Retinal pigment epithelial cell (primary cell): ENCODE data around the gene ITGA5.
A peak's percentile ranks its signal among the peaks of the same experiment; 100 is the strongest.

Experiments used
- DNase-seq: peaks from one replicate; pipeline ENCODE4 v3.0.0-alpha.2; 2010; ENCODE audit warnings: low read depth
- H3K4me3 ChIP-seq: 2 replicates; pipeline ENCODE4 v1.5.1; 2011; ENCODE audit warnings: mild to moderate bottlenecking, low read length, control low read depth, moderate library complexity
- TF ChIP-seq, protein P1 (sequence below): conservative IDR thresholded peaks from 2 replicates; pipeline ENCODE4 v1.5.1; 2011; ENCODE audit warnings: low read depth, low read length, control low read depth, inconsistent platforms

Gene ITGA5

GRCh38 chr12:54411391-54412241, 7.5 kb downstream of the ITGA5 start:
- no peak overlapping the region for H3K4me3 ChIP-seq
- TF ChIP-seq, protein P1, sequence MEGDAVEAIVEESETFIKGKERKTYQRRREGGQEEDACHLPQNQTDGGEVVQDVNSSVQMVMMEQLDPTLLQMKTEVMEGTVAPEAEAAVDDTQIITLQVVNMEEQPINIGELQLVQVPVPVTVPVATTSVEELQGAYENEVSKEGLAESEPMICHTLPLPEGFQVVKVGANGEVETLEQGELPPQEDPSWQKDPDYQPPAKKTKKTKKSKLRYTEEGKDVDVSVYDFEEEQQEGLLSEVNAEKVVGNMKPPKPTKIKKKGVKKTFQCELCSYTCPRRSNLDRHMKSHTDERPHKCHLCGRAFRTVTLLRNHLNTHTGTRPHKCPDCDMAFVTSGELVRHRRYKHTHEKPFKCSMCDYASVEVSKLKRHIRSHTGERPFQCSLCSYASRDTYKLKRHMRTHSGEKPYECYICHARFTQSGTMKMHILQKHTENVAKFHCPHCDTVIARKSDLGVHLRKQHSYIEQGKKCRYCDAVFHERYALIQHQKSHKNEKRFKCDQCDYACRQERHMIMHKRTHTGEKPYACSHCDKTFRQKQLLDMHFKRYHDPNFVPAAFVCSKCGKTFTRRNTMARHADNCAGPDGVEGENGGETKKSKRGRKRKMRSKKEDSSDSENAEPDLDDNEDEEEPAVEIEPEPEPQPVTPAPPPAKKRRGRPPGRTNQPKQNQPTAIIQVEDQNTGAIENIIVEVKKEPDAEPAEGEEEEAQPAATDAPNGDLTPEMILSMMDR: no peak
- peak; percentile 68 for DNase-seq

DNA sequence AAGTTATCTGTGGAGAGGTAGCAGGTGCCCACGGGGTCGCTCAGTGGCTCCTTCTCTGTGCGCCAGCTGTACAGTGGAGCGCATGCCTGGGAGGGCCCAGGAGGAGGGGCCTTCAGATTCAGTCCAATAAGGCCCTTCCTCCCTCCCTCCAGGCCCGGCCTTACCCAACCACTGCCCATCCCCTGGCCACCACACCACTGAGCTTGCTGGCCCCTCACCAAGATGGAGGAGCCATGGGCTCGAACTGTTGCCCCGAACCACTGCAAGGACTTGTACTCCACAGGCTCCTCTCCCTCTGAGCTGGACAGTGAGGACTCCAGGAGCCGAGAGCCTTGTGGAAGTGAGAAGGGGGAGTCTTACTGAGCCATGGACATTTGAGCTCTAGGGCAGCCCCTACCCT, 9.8 kb downstream of the ITGA5 start:
- DNase-seq: no peak
- no peak overlapping the region for H3K4me3 ChIP-seq
- TF ChIP-seq, protein P1: no peak

- DNase-seq: no peak
- TF ChIP-seq, protein P1: no peak
- H3K4me3 ChIP-seq: no peak overlapping the region
Observed at GRCh38 chr12:54407183-54407905, 11.7 kb downstream of the ITGA5 start.

- TF ChIP-seq, protein P1: no peak
- no peak for DNase-seq
- H3K4me3 ChIP-seq: no peak overlapping the region
Observed at GRCh38 chr12:54405573-54405972, 13.5 kb downstream of the ITGA5 start.

- H3K4me3 ChIP-seq: no peak overlapping the region
- no peak for DNase-seq
- TF ChIP-seq, protein P1: no peak
Observed at GRCh38 chr12:54405106-54405505, 14.0 kb downstream of the ITGA5 start.

- no peak overlapping the region for H3K4me3 ChIP-seq
- TF ChIP-seq, protein P1: peak; percentile 99
- DNase-seq: no peak
Observed at GRCh38 chr12:54404061-54405004, 14.7 kb downstream of the ITGA5 start.
